H9 (cell line): ENCODE data around the gene FANCL. TPM values are rescaled to one million over a fixed set of nuclear protein-coding genes. Genes with fewer than 3 reads are reported as not detected.

Source experiments
- DNase-seq: peaks from one replicate; pipeline ENCODE4 v3.0.0-alpha.2; 2017
- H2AFZ ChIP-seq: one replicate; pipeline ENCODE4 v1.6.1; 2013; ENCODE audit warnings: mild to moderate bottlenecking, low read length, control low read depth, moderate library complexity
- H2AK5ac ChIP-seq: 2 replicates; pipeline ENCODE4 v1.6.1; 2013; ENCODE audit warnings: low read length, control low read depth, mixed read lengths; ENCODE audit not compliant: insufficient read length
- H2BK120ac ChIP-seq: one replicate; pipeline ENCODE4 v1.6.1; 2013; ENCODE audit warnings: low read depth, mild to moderate bottlenecking, low read length, control low read depth, inconsistent platforms; ENCODE audit not compliant: poor library complexity, severe bottlenecking
- H2BK12ac ChIP-seq: 2 replicates; pipeline ENCODE4 v1.6.1; 2013; ENCODE audit warnings: low read length, control low read depth, mixed read lengths, low read depth; ENCODE audit not compliant: insufficient read length
- H2BK15ac ChIP-seq: 2 replicates; pipeline ENCODE4 v1.6.1; 2013; ENCODE audit warnings: low read depth, low read length, control low read depth
- H2BK20ac ChIP-seq: one replicate; pipeline ENCODE4 v1.6.1; 2013; ENCODE audit warnings: low read depth, mild to moderate bottlenecking, low read length, control low read depth, inconsistent platforms; ENCODE audit not compliant: poor library complexity, severe bottlenecking
- H2BK5ac ChIP-seq: 2 replicates; pipeline ENCODE4 v1.6.1; 2013; ENCODE audit warnings: low read length, control low read depth, mixed read lengths; ENCODE audit not compliant: insufficient read length
- H3K14ac ChIP-seq: 2 replicates; pipeline ENCODE4 v1.6.1; 2013; ENCODE audit warnings: low read length, control low read depth; ENCODE audit not compliant: insufficient read depth
- H3K18ac ChIP-seq: 2 replicates; pipeline ENCODE4 v1.6.1; 2013; ENCODE audit warnings: low read depth, mild to moderate bottlenecking, mixed read lengths, low read length, control low read depth; ENCODE audit not compliant: insufficient read length
- H3K23ac ChIP-seq: 2 replicates; pipeline ENCODE4 v1.6.1; 2013; ENCODE audit warnings: low read length, control low read depth, mixed read lengths, low read depth; ENCODE audit not compliant: insufficient read length
- H3K23me2 ChIP-seq: 2 replicates; pipeline ENCODE4 v1.6.1; 2013; ENCODE audit warnings: low read depth, mild to moderate bottlenecking, mixed read lengths, low read length, control low read depth; ENCODE audit not compliant: insufficient read length, poor library complexity, severe bottlenecking
- H3K27ac ChIP-seq: 2 replicates; pipeline ENCODE4 v1.5.1; 2013; ENCODE audit warnings: low read length, control low read depth, mixed read lengths, low read depth; ENCODE audit not compliant: insufficient read length
- H3K27me3 ChIP-seq: 2 replicates; pipeline ENCODE4 v1.6.1; 2013; ENCODE audit warnings: low read length, control low read depth, inconsistent platforms; ENCODE audit not compliant: insufficient read depth
- H3K4ac ChIP-seq: 2 replicates; pipeline ENCODE4 v1.6.1; 2013; ENCODE audit warnings: low read depth, mild to moderate bottlenecking, control low read depth, inconsistent platforms, low read length, moderate library complexity
- H3K4me1 ChIP-seq: 2 replicates; pipeline ENCODE4 v1.6.1; 2013; ENCODE audit warnings: low read length, control low read depth, inconsistent platforms; ENCODE audit not compliant: insufficient read depth
- H3K4me2 ChIP-seq: 2 replicates; pipeline ENCODE4 v1.6.1; 2013; ENCODE audit warnings: low read length, control low read depth, mixed read lengths; ENCODE audit not compliant: insufficient read length, insufficient read depth
- H3K56ac ChIP-seq: 2 replicates; pipeline ENCODE4 v1.6.1; 2013; ENCODE audit warnings: low read depth, mild to moderate bottlenecking, mixed read lengths, low read length, control low read depth; ENCODE audit not compliant: insufficient read length
- H3K79me1 ChIP-seq: 2 replicates; pipeline ENCODE4 v1.6.1; 2013; ENCODE audit warnings: low read depth, mild to moderate bottlenecking, moderate library complexity, low read length, control low read depth, inconsistent platforms; ENCODE audit not compliant: insufficient read depth, poor library complexity, severe bottlenecking
- H3K79me2 ChIP-seq: 2 replicates; pipeline ENCODE4 v1.6.1; 2013; ENCODE audit warnings: low read length, control low read depth, inconsistent platforms; ENCODE audit not compliant: insufficient read depth
- H3K9ac ChIP-seq: 2 replicates; pipeline ENCODE4 v1.6.1; 2013; ENCODE audit warnings: low read length, control low read depth, mixed read lengths; ENCODE audit not compliant: insufficient read length; ENCODE audit errors: extremely low read depth
- H3K9me3 ChIP-seq: one replicate; pipeline ENCODE4 v1.6.1; 2013; ENCODE audit warnings: low read depth, low read length, inconsistent platforms; ENCODE audit not compliant: control insufficient read depth
- H3T11ph ChIP-seq: one replicate; pipeline ENCODE4 v1.6.1; 2013; ENCODE audit warnings: mild to moderate bottlenecking, low read length, control low read depth, inconsistent platforms
- H4K20me1 ChIP-seq: one replicate; pipeline ENCODE4 v1.6.1; 2013; ENCODE audit not compliant: control insufficient read depth, insufficient read length, insufficient read depth
- H4K5ac ChIP-seq: 2 replicates; pipeline ENCODE4 v1.6.1; 2013; ENCODE audit warnings: low read depth, mild to moderate bottlenecking, mixed read lengths, low read length, control low read depth; ENCODE audit not compliant: insufficient read length
- H4K8ac ChIP-seq: replicated peaks from 2 replicates; pipeline ENCODE4 v1.6.1; 2013; ENCODE audit warnings: low read length, control low read depth, mixed read lengths, low read depth; ENCODE audit not compliant: insufficient read length
- H4K91ac ChIP-seq: 2 replicates; pipeline ENCODE4 v1.6.1; 2013; ENCODE audit warnings: low read depth, mild to moderate bottlenecking, moderate library complexity, mixed read lengths, low read length, control low read depth; ENCODE audit not compliant: insufficient read length
- H3K27ac Mint-ChIP-seq, 3 experiments: 2 replicates in 2 of 3; 3 replicates in 1 of 3; pipeline ENCODE4 v1.8.0; 2020 to 2021; ENCODE audit warnings: mixed read lengths in 3 of 3, mild to moderate bottlenecking in 1 of 3, moderate library complexity in 1 of 3
- H3K27me3 Mint-ChIP-seq: 2 replicates; pipeline ENCODE4 v1.8.0; 2021; ENCODE audit warnings: low read depth, mild to moderate bottlenecking, moderate library complexity, mixed read lengths
- H3K36me3 Mint-ChIP-seq, 3 experiments: 2 replicates in 2 of 3; 3 replicates in 1 of 3; pipeline ENCODE4 v1.8.0; 2020 to 2021; ENCODE audit warnings: low read depth in 3 of 3, mixed read lengths in 3 of 3; ENCODE audit not compliant: insufficient read depth in 1 of 3
- H3K4me1 Mint-ChIP-seq, 2 experiments: 2 replicates each; pipeline ENCODE4 v1.8.0; 2020; ENCODE audit warnings: mixed read lengths in 2 of 2
- H3K4me3 Mint-ChIP-seq, 2 experiments: 2 replicates in 1 of 2; 3 replicates in 1 of 2; pipeline ENCODE4 v1.8.0; 2020 to 2021; ENCODE audit warnings: mild to moderate bottlenecking in 2 of 2, mixed read lengths in 2 of 2, moderate library complexity in 1 of 2
- H3K9me3 Mint-ChIP-seq, 2 experiments: 2 replicates in 1 of 2; 3 replicates in 1 of 2; pipeline ENCODE4 v1.8.0; 2020; ENCODE audit warnings: mild to moderate bottlenecking in 2 of 2, mixed read lengths in 2 of 2, moderate library complexity in 1 of 2
- total RNA-seq: library from RNA; stranded (reverse); gene quantifications from 2 replicates; pipeline ENCODE4 v1.2.1, GENCODE V29; 2021
- TF ChIP-seq, protein P1 (sequence below): fragments of 200-600 bp; sonication (generic); conservative IDR thresholded peaks from 3 replicates; pipeline ENCODE4 v1.8.0; 2021; ENCODE audit warnings: antibody characterized with exemption, mild to moderate bottlenecking

FANCL gene
- total RNA-seq, 1 experiment from 2014 or later = 41.5 TPM

DNA sequence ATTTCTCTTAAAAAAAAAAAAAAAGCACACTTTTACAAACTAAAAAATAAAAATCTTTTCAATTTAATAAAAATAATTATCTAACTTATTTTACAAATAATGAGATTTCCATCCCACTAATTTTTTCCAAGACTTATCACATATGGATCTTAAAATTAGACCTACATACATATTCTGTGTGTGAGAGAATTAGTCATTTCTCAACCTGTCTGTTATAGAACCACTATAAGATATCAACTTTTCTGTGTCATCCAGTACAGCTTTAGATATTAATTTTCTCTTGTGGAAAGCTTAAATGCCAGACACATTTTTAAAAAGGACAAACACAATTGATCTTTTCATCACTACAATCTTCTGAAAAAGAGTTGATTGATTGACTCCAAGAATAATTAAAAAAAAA is 38.1 kb downstream of the FANCL start:
- H3K27me3 Mint-ChIP-seq = no peaks in the 10 kb centered on the region
- Histone ChIP-seq H3K4me2 (no peak overlapping the region), H3K9ac (no peak overlapping the region), H2AK5ac (no peak overlapping the region), H2BK20ac (no peak overlapping the region), H3K4me1 (peaks cover 9% of the 10 kb centered on the region; the same call in 1 of the 2 replicates), H3K23me2 (no peaks in the 10 kb centered on the region), H4K8ac (no peak overlapping the region), H3K79me2 (no peaks in the 10 kb centered on the region; the same call in 1 of the 2 replicates), H2BK12ac (no peak overlapping the region), H3K14ac (no peak overlapping the region), H4K20me1 (no peaks in the 10 kb centered on the region), H3K56ac (no peak overlapping the region), H3K27ac (no peak overlapping the region), H4K5ac (no peak overlapping the region), H2BK5ac (no peak overlapping the region), H2BK15ac (no peak overlapping the region), H2BK120ac (no peak overlapping the region), H3K79me1 (no peaks in the 10 kb centered on the region), H3K23ac (no peak overlapping the region), H3T11ph (no peak overlapping the region), H2AFZ (no peak overlapping the region), H3K9me3 (no peaks in the 10 kb centered on the region), H3K27me3 (no peaks in the 10 kb centered on the region), H3K18ac (no peak overlapping the region), H3K4ac (no peak overlapping the region), H4K91ac (no peak overlapping the region)
- H3K9me3 Mint-ChIP-seq = no peaks in the 10 kb centered on the region
- TF ChIP-seq, protein P1, sequence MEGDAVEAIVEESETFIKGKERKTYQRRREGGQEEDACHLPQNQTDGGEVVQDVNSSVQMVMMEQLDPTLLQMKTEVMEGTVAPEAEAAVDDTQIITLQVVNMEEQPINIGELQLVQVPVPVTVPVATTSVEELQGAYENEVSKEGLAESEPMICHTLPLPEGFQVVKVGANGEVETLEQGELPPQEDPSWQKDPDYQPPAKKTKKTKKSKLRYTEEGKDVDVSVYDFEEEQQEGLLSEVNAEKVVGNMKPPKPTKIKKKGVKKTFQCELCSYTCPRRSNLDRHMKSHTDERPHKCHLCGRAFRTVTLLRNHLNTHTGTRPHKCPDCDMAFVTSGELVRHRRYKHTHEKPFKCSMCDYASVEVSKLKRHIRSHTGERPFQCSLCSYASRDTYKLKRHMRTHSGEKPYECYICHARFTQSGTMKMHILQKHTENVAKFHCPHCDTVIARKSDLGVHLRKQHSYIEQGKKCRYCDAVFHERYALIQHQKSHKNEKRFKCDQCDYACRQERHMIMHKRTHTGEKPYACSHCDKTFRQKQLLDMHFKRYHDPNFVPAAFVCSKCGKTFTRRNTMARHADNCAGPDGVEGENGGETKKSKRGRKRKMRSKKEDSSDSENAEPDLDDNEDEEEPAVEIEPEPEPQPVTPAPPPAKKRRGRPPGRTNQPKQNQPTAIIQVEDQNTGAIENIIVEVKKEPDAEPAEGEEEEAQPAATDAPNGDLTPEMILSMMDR = no peak
- peaks cover 2 to 24% (median 10%) of the 10 kb centered on the region in 3 experiments; a peak in 5 of 7 replicates for H3K36me3 Mint-ChIP-seq
- H3K4me3 Mint-ChIP-seq = no peak overlapping the region
- no peak overlapping the region for H3K27ac Mint-ChIP-seq
- DNase-seq = no peak
- peaks cover 20 to 25% of the 10 kb centered on the region in 2 experiments for H3K4me1 Mint-ChIP-seq
